Common myeloid progenitor, CD34-positive (primary cell): Measurements from ENCODE around the gene LIPK.
"Not testable (repeated sequence)": the region's sequence is repeated elsewhere in the genome, so short reads cannot be mapped to it uniquely, and the experiment has no call there.

Experiments used
- CTCF ChIA-PET: fragments of 350-600 bp; sonication (Branson Sonifier 250); formaldehyde crosslinking; loops from one replicate; lab custom pipeline; 2021; ENCODE audit warnings: antibody characterized with exemption; lab: Charles Lee
- POLR2A ChIA-PET: fragments of 350-600 bp; sonication (Branson Sonifier 250); formaldehyde crosslinking; loops from one replicate; lab custom pipeline; 2021; ENCODE audit warnings: antibody characterized with exemption; lab: Charles Lee
- DNase-seq, 3 donors: peaks; one replicate each; pipeline versions ENCODE4 v3.0.0 to v3.0.0-alpha.2; 2013
- H3K27ac ChIP-seq, 2 experiments: 1 replicate in 1 of 2; 2 replicates in 1 of 2; pipeline ENCODE4 v1.7.0; 2013; ENCODE audit warnings: inconsistent platforms in 2 of 2, low read length in 2 of 2, mild to moderate bottlenecking in 2 of 2, low read depth in 1 of 2, moderate library complexity in 1 of 2; ENCODE audit not compliant: severe bottlenecking in 2 of 2, insufficient read depth in 1 of 2, poor library complexity in 1 of 2
- H3K27me3 ChIP-seq, 5 experiments: replicated peaks in 2 of 5; 1 replicate in 3 of 5; 2 replicates in 2 of 5; pipeline versions ENCODE4 v1.6.1 to v1.7.0; 2013; ENCODE audit warnings: low read length in 4 of 5, mild to moderate bottlenecking in 2 of 5, moderate library complexity in 2 of 5, inconsistent platforms in 1 of 5; ENCODE audit not compliant: insufficient read depth in 5 of 5, control insufficient read depth in 4 of 5
- H3K36me3 ChIP-seq, 4 experiments: 1 replicate in 2 of 4; 2 replicates in 2 of 4; pipeline versions ENCODE4 v1.6.1 to v1.7.0; 2013; ENCODE audit warnings: low read length in 3 of 4, control low read depth in 1 of 4, mild to moderate bottlenecking in 1 of 4; ENCODE audit not compliant: control insufficient read depth in 4 of 4, insufficient read depth in 4 of 4
- H3K4me1 ChIP-seq, 4 experiments: 1 replicate in 3 of 4; 2 replicates in 1 of 4; pipeline versions ENCODE4 v1.6.1 to v1.7.1; 2013; ENCODE audit warnings: low read length in 3 of 4, mild to moderate bottlenecking in 3 of 4, control low read depth in 1 of 4, inconsistent platforms in 1 of 4, moderate library complexity in 1 of 4; ENCODE audit not compliant: control insufficient read depth in 4 of 4, insufficient read depth in 4 of 4; ENCODE audit errors: control extremely low read depth in 1 of 4
- H3K4me3 ChIP-seq, 7 experiments: 1 replicate in 4 of 7; 2 replicates in 3 of 7; pipeline versions ENCODE4 v1.5.1 to v1.7.0; 2013; ENCODE audit warnings: mild to moderate bottlenecking in 7 of 7, low read length in 6 of 7, moderate library complexity in 6 of 7, inconsistent platforms in 2 of 7, low read depth in 2 of 7, control low read depth in 1 of 7; ENCODE audit not compliant: insufficient read depth in 4 of 7, control insufficient read depth in 1 of 7; ENCODE audit errors: extremely low read depth in 1 of 7
- H3K9me3 ChIP-seq, 5 experiments: 1 replicate in 4 of 5; 2 replicates in 1 of 5; pipeline versions ENCODE4 v1.6.1 to v1.7.1; 2013; ENCODE audit warnings: low read length in 4 of 5, mild to moderate bottlenecking in 2 of 5, inconsistent platforms in 1 of 5, low read depth in 1 of 5, moderate library complexity in 1 of 5; ENCODE audit not compliant: control insufficient read depth in 4 of 5, insufficient read depth in 2 of 5; ENCODE audit errors: control extremely low read depth in 1 of 5
- WGBS: methylation state at CpG from one replicate; pipeline ENCODE4 v1.1.5; 2013; ENCODE audit not compliant: insufficient coverage; 5-methylcytosine and 5-hydroxymethylcytosine counted together

The LIPK gene

DNA sequence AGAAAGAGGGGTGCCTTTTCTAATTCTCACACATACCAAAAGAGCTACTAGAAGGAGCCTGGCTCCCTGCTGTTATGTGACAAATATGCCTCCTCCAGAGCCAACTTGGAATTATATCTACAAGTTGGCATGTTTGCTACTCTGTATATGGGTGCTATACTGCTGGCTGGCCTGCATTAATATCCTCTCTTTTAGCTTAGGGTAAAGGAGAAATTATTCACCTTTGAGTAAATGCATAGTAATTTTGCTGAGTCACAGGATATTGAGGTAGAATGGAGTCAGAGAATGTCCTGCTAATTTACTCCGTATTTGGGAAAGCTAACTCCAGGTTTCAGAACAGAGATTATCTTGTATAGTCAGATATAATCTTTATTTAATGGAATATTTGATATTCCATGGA is 29.6 kb downstream of the LIPK start:
- no CpG with 5 or more reads among the region's 1 CpG for WGBS
- Histone ChIP-seq H3K4me3 (no peak overlapping the region), H3K36me3 (no peaks in the 10 kb centered on the region), H3K27me3 (no peaks in the 10 kb centered on the region), H3K27ac (no peak overlapping the region), H3K4me1 (peaks cover 0 to 15% (median 7%) of the 10 kb centered on the region in 4 experiments), H3K9me3 (no peaks in the 10 kb centered on the region)
- DNase-seq = peak in 2 of 3 donors; percentile 9 to 26
- CTCF ChIA-PET = interaction anchor here (0.7 to 2.1 kb wide), 3 partner anchors 11 to 16 kb away, joined by 4 to 7 read pairs (median 4); no protein-coding TSS in a partner anchor
- POLR2A ChIA-PET = no interaction called here

DNA sequence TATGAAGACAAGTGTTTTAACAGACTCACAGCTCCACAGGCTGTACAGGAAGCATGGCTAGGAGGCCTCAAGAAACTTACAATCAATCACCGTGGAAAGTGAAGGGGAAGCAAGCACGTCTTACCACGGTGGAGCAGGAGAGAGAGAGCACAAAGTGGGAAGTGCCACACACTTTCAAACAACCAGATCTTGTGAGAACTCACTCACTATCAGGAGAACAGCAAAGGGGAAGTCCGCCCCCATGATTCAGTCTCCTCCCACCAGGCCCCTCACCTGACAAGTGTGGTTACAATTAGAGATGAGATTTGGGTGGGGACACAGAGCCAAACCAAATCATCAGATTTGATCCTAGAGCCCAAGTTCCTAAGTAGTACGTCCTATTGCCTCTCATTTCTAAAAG is 35.9 kb downstream of the LIPK start:
- POLR2A ChIA-PET, H3K4me1 ChIP-seq, H3K36me3 ChIP-seq, H3K27ac ChIP-seq, H3K27me3 ChIP-seq, H3K4me3 ChIP-seq: not testable (repeated sequence)
- no CpG with 5 or more reads among the region's 5 CpGs for WGBS
- peak in 2 of 3 donors; percentile 24 to 37 for DNase-seq
- CTCF ChIA-PET = interaction anchor here (0.7 to 1.0 kb wide), 2 partner anchors 13 to 14 kb away, joined by 3 read pairs; no protein-coding TSS in a partner anchor
- H3K9me3 ChIP-seq = peaks cover 0 to 12% (median 2%) of the 10 kb centered on the region in 5 experiments

DNA sequence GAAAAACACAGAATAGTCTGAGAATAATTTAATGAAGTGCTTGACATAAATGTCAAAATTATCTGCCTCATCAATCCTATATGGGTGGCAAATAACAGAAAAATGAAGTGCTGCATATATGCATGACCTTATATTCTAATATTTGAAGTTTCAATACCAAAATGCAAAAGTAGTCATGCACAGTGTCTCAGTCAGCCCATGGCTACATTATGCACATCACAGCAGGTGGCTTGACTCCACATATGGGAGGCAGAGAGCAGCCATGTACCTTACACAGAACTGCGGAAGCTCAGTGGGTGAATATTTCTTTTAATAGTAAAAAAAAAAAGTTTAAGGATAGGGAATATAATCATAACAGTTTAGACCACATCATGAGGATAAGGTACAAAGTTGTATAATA is 36.4 kb downstream of the LIPK start:
- no peak for DNase-seq
- Histone ChIP-seq H3K4me3 (no peak overlapping the region), H3K36me3 (no peaks in the 10 kb centered on the region), H3K4me1 (no peaks in the 10 kb centered on the region), H3K27ac (no peak overlapping the region), H3K27me3 (no peaks in the 10 kb centered on the region), H3K9me3 (peaks cover 0 to 12% (median 2%) of the 10 kb centered on the region in 5 experiments)
- CTCF ChIA-PET = interaction anchor here (0.7 kb wide), 1 partner anchor 14 kb away, joined by 3 read pairs; no protein-coding TSS in a partner anchor
- no CpG with 5 or more reads among the region's 1 CpG for WGBS
- POLR2A ChIA-PET = no interaction called here

DNA sequence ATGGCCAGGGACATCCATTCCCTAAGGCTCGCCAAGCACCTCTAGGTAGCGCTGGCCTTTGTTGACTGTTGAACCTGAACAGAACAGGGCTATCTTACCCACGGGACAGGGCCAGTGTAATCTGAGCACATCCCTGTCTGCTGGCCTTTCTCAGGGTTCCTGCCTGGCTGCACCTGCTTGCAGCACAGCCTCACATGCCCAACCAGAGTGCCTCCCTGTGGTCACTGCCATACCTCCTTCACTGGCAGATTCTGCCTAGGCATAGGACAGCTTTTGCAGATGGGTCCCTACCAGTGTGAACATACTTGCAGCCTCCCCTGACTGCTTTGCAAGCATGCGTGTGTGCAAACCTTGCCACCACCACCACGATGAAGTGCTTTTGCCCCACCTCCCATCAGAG is 38.0 kb downstream of the LIPK start:
- Histone ChIP-seq H3K27me3 (no peaks in the 10 kb centered on the region), H3K36me3 (no peaks in the 10 kb centered on the region), H3K27ac (no peak overlapping the region), H3K4me3 (no peak overlapping the region), H3K4me1 (no peaks in the 10 kb centered on the region), H3K9me3 (peaks cover 0 to 17% (median 2%) of the 10 kb centered on the region in 5 experiments)
- WGBS = 100% methylated on average over 4 of the region's 5 CpGs
- no peak for DNase-seq
- POLR2A ChIA-PET = no interaction called here
- CTCF ChIA-PET = no interaction called here

DNA sequence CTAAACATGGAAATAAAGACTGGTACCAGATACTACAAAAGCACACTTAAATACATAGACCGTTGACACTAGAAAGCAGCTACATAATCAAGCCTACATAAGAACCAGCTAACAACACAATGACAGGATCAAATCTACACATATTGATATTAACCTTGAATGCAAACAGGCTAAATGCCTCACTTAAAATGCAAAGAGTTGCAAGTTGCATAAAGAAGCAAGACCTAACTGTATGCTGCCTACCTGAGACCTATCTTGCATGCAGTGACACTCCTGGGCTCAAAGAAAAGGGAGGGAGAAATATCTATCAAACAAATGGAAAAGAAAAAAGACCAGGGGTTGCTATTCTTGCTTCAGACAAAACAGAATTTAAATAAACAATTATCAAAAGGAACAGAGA is 39.6 kb downstream of the LIPK start:
- Histone ChIP-seq H3K27me3 (no peaks in the 10 kb centered on the region), H3K36me3 (no peaks in the 10 kb centered on the region), H3K4me1 (no peaks in the 10 kb centered on the region), H3K27ac (no peak overlapping the region), H3K4me3 (no peak overlapping the region), H3K9me3 (peaks cover 0 to 21% (median 3%) of the 10 kb centered on the region in 5 experiments)
- POLR2A ChIA-PET = no interaction called here
- CTCF ChIA-PET = no interaction called here
- 80% methylated on average over 1 of the region's 1 CpG for WGBS
- no peak for DNase-seq

DNA sequence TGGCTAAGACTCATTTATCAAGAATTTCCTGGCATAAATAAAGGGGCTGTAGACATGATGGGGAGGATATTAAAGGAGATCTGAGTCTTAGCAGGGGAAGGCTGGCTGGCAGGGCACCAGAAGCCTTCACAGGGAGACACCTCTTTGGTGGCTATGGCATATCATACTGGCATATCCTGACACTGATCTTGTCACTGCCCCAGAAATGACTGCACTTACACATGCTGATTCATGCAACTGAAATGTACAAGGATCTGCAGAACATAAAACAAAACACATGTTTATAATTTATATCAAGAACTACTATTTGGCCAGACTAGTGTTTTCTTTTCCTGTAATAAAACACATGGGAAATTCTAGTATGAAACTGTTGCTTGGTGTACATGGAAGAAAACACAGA is 48.2 kb downstream of the LIPK start:
- Histone ChIP-seq H3K27ac (no peak overlapping the region), H3K4me3 (no peak overlapping the region), H3K9me3 (peaks cover 0 to 1% (median 0%) of the 10 kb centered on the region in 5 experiments), H3K36me3 (no peaks in the 10 kb centered on the region), H3K27me3 (no peaks in the 10 kb centered on the region), H3K4me1 (peaks cover 0 to 11% (median 5%) of the 10 kb centered on the region in 4 experiments)
- CTCF ChIA-PET = no interaction called here
- peak in 2 of 3 donors; percentile 39 to 55 for DNase-seq
- POLR2A ChIA-PET = no interaction called here

DNA sequence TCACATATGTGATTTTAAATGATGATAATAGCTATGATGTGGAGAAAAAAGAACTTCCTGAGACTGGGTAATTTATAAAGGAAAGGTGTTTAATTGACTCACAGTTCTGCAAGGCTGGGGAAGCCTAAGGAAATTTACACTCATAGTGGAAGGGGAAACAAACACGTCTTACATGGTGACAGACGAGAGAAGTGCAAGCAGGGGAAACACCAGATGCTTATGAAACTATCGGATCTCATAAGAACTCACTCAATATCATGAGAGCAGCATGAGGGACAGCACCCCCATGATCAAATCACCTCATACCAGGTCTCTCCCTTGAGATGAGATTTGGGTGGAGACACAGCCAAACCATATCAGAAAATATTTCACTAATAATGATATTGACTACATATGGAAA is 49.7 kb downstream of the LIPK start:
- ChIA-PET CTCF (interaction anchor here (1.3 kb wide), 1 partner anchor 9 kb away, joined by 5 read pairs; no protein-coding TSS in a partner anchor), POLR2A (no interaction called here)
- no peaks in the 10 kb centered on the region for H3K27me3 ChIP-seq
- DNase-seq = peak in 2 of 3 donors; percentile 20 to 23
- H3K9me3 ChIP-seq = no peaks in the 10 kb centered on the region
- WGBS = 40% methylated on average over 1 of the region's 3 CpGs
- no peak overlapping the region for H3K27ac ChIP-seq
- no peaks in the 10 kb centered on the region for H3K36me3 ChIP-seq
- peaks cover 0 to 11% (median 5%) of the 10 kb centered on the region in 4 experiments for H3K4me1 ChIP-seq
- H3K4me3 ChIP-seq = no peak overlapping the region
